NCI-H1092 (cell line): Measurements from ENCODE around the gene DAB2.
"Not testable (repeated sequence)": the region's sequence is repeated elsewhere in the genome, so short reads cannot be mapped to it uniquely, and the experiment has no call there.

Source experiments
- DNase-seq: peaks from one replicate; lab custom pipeline; 2025; lab: John Stamatoyannopoulos, UW

Gene DAB2

GRCh38 chr5:39340506-39340905, 84.3 kb downstream of the DAB2 start:
- no peak for DNase-seq

DNA sequence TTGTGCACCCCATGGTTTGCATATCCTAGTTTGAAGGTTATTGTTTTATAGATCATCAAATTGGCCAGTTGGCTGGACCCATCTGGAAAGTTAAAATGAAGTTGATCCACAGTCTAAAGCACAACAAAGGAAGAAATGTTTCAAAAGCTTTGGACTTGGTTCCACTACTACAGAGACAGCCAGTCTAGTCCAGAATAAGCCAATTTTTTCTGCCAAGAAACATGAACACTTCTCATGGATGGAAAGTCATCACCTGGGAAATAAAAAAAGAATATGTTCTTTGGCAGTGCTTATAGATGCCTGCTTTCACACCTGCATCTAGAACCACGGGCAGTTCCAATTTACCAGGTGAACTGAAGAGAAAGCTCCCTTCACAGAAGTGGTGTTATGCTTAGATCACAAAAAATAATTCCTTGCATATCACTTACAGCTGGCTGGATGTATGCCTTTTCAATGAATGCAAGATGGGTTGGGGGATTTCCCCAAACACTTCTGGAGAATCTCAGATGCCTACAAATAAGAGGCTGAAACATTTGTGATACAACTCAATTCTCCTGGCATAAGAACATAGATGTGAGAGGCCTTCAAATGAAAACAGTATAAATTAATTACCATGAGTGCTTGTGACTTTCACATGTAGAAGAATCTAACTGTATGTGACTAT, 87.4 kb downstream of the DAB2 start:
- no peak for DNase-seq

DNA sequence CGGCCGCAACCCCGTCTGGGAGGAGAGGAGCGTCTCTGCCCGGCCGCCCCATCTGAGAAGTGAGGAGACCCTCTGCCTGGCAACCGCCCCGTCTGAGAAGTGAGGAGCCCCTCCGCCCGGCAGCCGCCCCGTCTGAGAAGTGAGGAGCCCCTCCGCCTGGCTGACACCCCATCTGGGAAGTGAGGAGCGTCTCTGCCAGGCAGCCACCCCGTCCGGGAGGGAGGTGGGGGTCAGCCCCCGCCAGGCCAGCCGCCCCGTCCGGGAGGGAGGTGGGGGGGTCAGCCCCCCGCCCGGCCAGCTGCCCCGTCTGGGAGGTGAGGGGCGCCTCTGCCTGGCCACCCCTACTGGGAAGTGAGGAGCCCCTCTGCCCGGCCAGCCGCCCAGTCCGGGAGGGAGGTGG, 90.5 kb downstream of the DAB2 start:
- not testable (repeated sequence) for DNase-seq

- DNase-seq = no peak
These were observed 91.7 kb downstream of the DAB2 start for GRCh38 chr5:39333104-39333503.

- DNase-seq = no peak
These were observed 92.9 kb downstream of the DAB2 start for GRCh38 chr5:39331861-39332381.

DNA sequence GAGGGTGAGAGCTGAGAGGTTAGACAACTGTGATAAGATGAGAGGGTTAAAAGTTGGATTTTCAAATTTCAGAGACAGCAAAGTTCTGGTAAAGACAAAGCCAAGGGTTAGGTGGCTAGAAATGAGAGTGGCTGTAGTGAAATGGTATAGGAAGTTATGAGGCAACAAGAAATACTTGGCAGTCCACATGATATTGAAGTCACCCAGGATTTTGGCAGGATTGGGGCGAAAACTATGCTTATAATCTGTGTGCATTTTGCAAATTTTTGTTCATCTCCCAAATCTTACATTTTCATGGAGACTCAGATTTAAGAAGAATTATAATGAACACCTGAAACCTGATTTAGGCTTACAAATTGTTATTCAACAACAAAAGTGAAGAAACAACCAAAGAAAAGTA, 96.0 kb downstream of the DAB2 start:
- no peak for DNase-seq

DNA sequence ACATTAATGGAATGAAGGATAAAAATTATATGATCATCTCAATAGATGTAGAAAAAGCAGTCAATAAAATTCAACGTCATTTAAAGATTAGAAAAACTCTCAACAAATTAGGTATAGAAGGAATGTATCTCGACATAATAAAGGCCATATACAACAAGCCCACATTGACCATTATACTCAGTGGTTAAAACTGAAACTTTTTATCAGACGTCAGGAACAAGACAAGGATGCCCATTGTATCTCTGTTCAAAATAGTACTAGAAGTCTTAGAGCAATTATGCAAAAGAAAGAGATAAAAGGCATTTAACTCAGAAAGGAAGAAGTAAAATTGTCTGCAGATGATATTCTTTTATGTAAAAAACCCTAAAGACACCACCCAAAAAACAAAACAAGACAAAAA, 101.2 kb downstream of the DAB2 start:
- no peak for DNase-seq
